Fibroblast of the aortic adventitia (primary cell): Measurements from ENCODE around the gene PCSK5. TPM values are rescaled to one million over a fixed set of nuclear protein-coding genes. Genes with fewer than 3 reads are reported as not detected.

Experiments used
- DNase-seq: peaks from one replicate; pipeline ENCODE4 v3.0.0-alpha.2; 2010; ENCODE audit warnings: low read depth
- H3K4me3 ChIP-seq: 2 replicates; pipeline ENCODE4 v1.5.1; 2011; ENCODE audit warnings: low read depth, mild to moderate bottlenecking, control low read depth, low read length, moderate library complexity
- total RNA-seq: library from RNA; depleted of rRNA; stranded (reverse); fragments of >200 nt; gene quantifications from 2 replicates; pipeline ENCODE4 v1.2.3, GENCODE V29; 2012; ENCODE audit warnings: low replicate concordance
- TF ChIP-seq, protein P1 (sequence below): IDR thresholded peaks from 2 replicates; pipeline ENCODE4 v1.5.1; 2011; ENCODE audit warnings: mild to moderate bottlenecking, low read length, control low read depth, inconsistent platforms; ENCODE audit not compliant: insufficient read depth

PCSK5 gene
- total RNA-seq, 1 donor = 3.6 TPM

- no peak overlapping the region for H3K4me3 ChIP-seq
- DNase-seq = no peak
- TF ChIP-seq, protein P1, sequence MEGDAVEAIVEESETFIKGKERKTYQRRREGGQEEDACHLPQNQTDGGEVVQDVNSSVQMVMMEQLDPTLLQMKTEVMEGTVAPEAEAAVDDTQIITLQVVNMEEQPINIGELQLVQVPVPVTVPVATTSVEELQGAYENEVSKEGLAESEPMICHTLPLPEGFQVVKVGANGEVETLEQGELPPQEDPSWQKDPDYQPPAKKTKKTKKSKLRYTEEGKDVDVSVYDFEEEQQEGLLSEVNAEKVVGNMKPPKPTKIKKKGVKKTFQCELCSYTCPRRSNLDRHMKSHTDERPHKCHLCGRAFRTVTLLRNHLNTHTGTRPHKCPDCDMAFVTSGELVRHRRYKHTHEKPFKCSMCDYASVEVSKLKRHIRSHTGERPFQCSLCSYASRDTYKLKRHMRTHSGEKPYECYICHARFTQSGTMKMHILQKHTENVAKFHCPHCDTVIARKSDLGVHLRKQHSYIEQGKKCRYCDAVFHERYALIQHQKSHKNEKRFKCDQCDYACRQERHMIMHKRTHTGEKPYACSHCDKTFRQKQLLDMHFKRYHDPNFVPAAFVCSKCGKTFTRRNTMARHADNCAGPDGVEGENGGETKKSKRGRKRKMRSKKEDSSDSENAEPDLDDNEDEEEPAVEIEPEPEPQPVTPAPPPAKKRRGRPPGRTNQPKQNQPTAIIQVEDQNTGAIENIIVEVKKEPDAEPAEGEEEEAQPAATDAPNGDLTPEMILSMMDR = no peak
These were observed 16.1 kb downstream of the PCSK5 start for GRCh38 chr9:75906531-75906930.

DNA sequence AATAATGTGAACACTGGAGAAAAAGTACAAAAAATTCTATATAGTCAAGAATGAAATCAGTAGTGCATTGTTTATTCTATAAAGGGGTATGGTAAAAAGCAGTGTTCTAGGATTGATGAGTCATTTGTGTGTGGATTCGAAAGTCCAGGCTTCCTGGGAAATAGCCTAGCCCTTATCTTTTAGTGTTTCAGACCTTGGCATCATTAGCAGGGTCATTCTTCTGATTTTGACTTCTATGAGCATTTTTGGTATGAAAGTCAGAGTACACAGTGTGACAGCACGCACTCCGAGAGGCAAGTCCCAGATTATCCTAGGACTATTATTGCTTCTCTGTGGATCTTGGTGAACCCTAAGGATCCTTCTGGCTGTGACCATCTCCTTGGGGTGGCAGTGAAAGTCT lies 16.9 kb downstream of the PCSK5 start:
- peak; percentile 85 for DNase-seq
- H3K4me3 ChIP-seq = no peak overlapping the region
- TF ChIP-seq, protein P1 = no peak

DNA sequence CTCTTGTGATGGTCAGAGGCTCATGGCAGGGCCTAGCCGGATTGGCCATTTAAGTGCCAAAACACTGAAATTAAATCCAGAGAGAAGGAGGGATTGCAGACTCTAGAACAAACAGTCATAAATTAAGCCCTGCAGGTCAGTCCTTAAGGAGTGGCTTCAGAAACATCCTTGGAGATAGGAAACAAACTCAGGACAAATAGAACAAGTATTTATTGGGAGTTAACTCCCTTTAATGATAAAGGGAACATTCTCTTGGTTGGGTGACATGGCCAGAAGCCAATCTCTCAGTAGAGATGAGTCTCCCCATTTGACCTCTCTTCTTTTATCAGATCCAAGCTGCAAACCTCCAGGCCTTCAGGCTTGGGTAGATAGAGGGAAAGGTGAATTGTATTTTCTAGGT lies 17.4 kb downstream of the PCSK5 start:
- DNase-seq = no peak
- no peak overlapping the region for H3K4me3 ChIP-seq
- TF ChIP-seq, protein P1 = no peak

- H3K4me3 ChIP-seq = no peak overlapping the region
- DNase-seq = no peak
- TF ChIP-seq, protein P1 = no peak
These were observed 19.3 kb downstream of the PCSK5 start for GRCh38 chr9:75909776-75910175.

- DNase-seq = no peak
- TF ChIP-seq, protein P1 = no peak
- no peak overlapping the region for H3K4me3 ChIP-seq
These were observed 20.3 kb downstream of the PCSK5 start for GRCh38 chr9:75910731-75911130.

DNA sequence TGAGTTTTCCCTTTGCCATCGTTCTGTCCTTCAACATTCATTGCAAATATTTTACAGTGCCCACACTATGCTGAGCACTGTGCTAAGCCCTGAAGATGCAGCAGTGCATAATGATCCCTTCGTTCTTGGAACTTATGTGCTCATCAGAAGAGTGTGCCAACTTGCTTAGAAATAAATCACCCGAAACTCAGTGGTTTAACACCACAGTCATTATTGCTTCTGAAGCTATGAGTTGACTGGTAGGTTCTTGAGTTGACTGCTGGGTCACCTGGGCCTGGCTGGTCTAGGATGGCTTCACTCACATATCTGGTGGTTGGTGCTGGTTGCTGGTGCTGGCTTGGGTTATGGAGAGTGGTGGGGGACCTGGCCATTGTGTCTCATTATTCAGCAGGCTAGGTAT lies 20.9 kb downstream of the PCSK5 start:
- DNase-seq = no peak
- no peak overlapping the region for H3K4me3 ChIP-seq
- TF ChIP-seq, protein P1 = no peak

- TF ChIP-seq, protein P1 = no peak
- no peak for DNase-seq
- H3K4me3 ChIP-seq = no peak overlapping the region
These were observed 22.5 kb downstream of the PCSK5 start for GRCh38 chr9:75912951-75913350.
